ENCODE results near the gene MSI2.

DNA sequence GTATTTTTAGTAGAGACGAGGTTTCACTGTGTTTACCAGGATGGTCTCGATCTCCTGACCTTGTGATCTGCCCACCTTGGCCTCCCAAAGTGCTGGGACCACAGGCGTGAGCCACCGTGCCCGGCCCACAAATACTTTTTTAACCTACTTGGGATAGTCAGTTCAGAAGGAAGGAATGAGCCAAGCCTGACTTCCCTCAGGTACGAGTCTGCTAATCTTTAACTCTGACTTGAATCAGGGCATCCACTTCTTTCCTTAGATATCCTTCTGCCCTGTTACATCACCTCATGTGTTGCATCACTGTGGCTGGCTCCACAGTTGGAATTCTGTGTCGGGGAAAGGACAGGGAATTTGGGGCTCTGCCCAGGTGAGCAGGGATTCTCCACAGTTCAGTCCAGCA lies 120.8 kb downstream of the MSI2 start:
- TF ChIP-seq ZNF274 (IDR thresholded peaks at IDR 0.05; ENCODE audit: low read depth, low read length) (no peak), YY1 (IDR thresholded peaks at IDR 0.05; ENCODE audit: insufficient read depth, insufficient read length) (no peak)
